HepG2 (cell line): Measurements from ENCODE around the gene KRTAP3-1. TPM values are rescaled to one million over a fixed set of nuclear protein-coding genes. Genes with fewer than 3 reads are reported as not detected.

Source experiments
- ARID2 ChIP-seq: sonication (generic); formaldehyde crosslinking; IDR thresholded peaks from 2 replicates; pipeline ENCODE4 v1.8.1; 2022; ENCODE audit warnings: mild to moderate bottlenecking, missing genetic modification reagents, borderline replicate concordance
- ATF7-NPFF ChIP-seq: sonication (generic); formaldehyde crosslinking; IDR thresholded peaks from 2 replicates; pipeline ENCODE4 v1.8.1; 2023; ENCODE audit warnings: mild to moderate bottlenecking, low read depth, missing genetic modification reagents, moderate library complexity
- GATAD2A ChIP-seq: IDR thresholded peaks from 2 replicates; pipeline ENCODE4 v1.6.1; 2016
- GPN1 ChIP-seq: sonication (generic); formaldehyde crosslinking; IDR thresholded peaks from 2 replicates; pipeline ENCODE4 v1.5.1; 2020; ENCODE audit warnings: missing genetic modification reagents, borderline replicate concordance
- HDAC1 ChIP-seq: sonication (generic); formaldehyde crosslinking; IDR thresholded peaks from 2 replicates; pipeline ENCODE4 v1.5.1; 2020; ENCODE audit warnings: mild to moderate bottlenecking, missing genetic modification reagents
- HHEX ChIP-seq: IDR thresholded peaks from 2 replicates; pipeline ENCODE4 v1.6.1; 2016; ENCODE audit warnings: control low read depth
- HOXA7 ChIP-seq: sonication (generic); formaldehyde crosslinking; IDR thresholded peaks from 2 replicates; pipeline ENCODE4 v1.8.1; 2022; ENCODE audit warnings: mild to moderate bottlenecking, missing genetic modification reagents, moderate library complexity
- KMT2A ChIP-seq: sonication (generic); formaldehyde crosslinking; IDR thresholded peaks from 2 replicates; pipeline ENCODE4 v1.4.0; 2020; ENCODE audit warnings: missing genetic modification reagents
- MED13 ChIP-seq: sonication (generic); formaldehyde crosslinking; IDR thresholded peaks from 2 replicates; pipeline ENCODE4 v1.5.0; 2020; ENCODE audit warnings: missing genetic modification reagents
- NONO ChIP-seq, 2 experiments: fragments of 450-650 bp in 1 of 2; sonication (generic) in 1 of 2; formaldehyde crosslinking in 1 of 2; IDR thresholded peaks in 1 of 2; conservative IDR thresholded peaks in 1 of 2; 2 replicates each; pipeline versions ENCODE4 v1.6.1 to v1.8.0; 2017 to 2022; ENCODE audit warnings: mild to moderate bottlenecking in 1 of 2, missing genetic modification reagents in 1 of 2, moderate library complexity in 1 of 2
- ONECUT2 ChIP-seq: sonication (generic); formaldehyde crosslinking; IDR thresholded peaks from 2 replicates; pipeline ENCODE4 v1.4.0; 2020; ENCODE audit warnings: missing genetic modification reagents
- PHB2 ChIP-seq: fragments of 450-650 bp; IDR thresholded peaks from 2 replicates; pipeline ENCODE4 v1.6.1; 2018; ENCODE audit not compliant: partially characterized antibody
- SMAD3 ChIP-seq: sonication (generic); formaldehyde crosslinking; IDR thresholded peaks from 2 replicates; pipeline ENCODE4 v1.4.0; 2020; ENCODE audit warnings: missing genetic modification reagents
- SUZ12 ChIP-seq: fragments of 150-350 bp; IDR thresholded peaks from 2 replicates; pipeline ENCODE4 v1.6.1; 2014; ENCODE audit warnings: low read depth, low read length
- TEAD2 ChIP-seq: sonication (generic); formaldehyde crosslinking; IDR thresholded peaks from 2 replicates; pipeline ENCODE4 v1.9.0; 2021; ENCODE audit warnings: missing genetic modification reagents
- TIGD3 ChIP-seq: sonication (generic); formaldehyde crosslinking; IDR thresholded peaks from 2 replicates; pipeline ENCODE4 v1.5.1; 2020; ENCODE audit warnings: mild to moderate bottlenecking, missing genetic modification reagents, borderline replicate concordance
- ZMYM3 ChIP-seq: sonication (generic); formaldehyde crosslinking; IDR thresholded peaks from 2 replicates; pipeline ENCODE4 v1.5.1; 2020; ENCODE audit warnings: mild to moderate bottlenecking, missing genetic modification reagents
- ZNF281 ChIP-seq: sonication (generic); formaldehyde crosslinking; IDR thresholded peaks from 2 replicates; pipeline ENCODE4 v1.4.0; 2020; ENCODE audit warnings: missing genetic modification reagents, borderline replicate concordance
- ZNF329 ChIP-seq: sonication (generic); formaldehyde crosslinking; IDR thresholded peaks from 2 replicates; pipeline ENCODE4 v1.9.0; 2021; ENCODE audit warnings: low read depth, mild to moderate bottlenecking, missing genetic modification reagents
- ZNF703 ChIP-seq: sonication (generic); formaldehyde crosslinking; IDR thresholded peaks from 2 replicates; pipeline ENCODE4 v1.5.1; 2020; ENCODE audit warnings: missing genetic modification reagents, mild to moderate bottlenecking, moderate library complexity, borderline replicate concordance
- ZNF713 ChIP-seq: sonication (generic); formaldehyde crosslinking; IDR thresholded peaks from 2 replicates; pipeline ENCODE4 v1.4.0; 2020; ENCODE audit warnings: mild to moderate bottlenecking, missing genetic modification reagents
- ZSCAN31 ChIP-seq: sonication (generic); formaldehyde crosslinking; IDR thresholded peaks from 2 replicates; pipeline ENCODE4 v1.5.0; 2020; ENCODE audit warnings: low read depth, mild to moderate bottlenecking, missing genetic modification reagents
- polyA plus RNA-seq, 8 experiments: library from polyadenylated mRNA; depleted of rRNA in 3 of 8; stranded (reverse) in 7 of 8; unstranded in 1 of 8; fragments of >200 nt; fragmentation: Illumina TruSeq in 4 of 8; extraction: Trizol in 4 of 8; gene quantifications; 2 replicates each; pipeline versions ENCODE4 v1.2.1 to v1.2.3, GENCODE V29; 2011 to 2016; ENCODE audit warnings: low read depth in 4 of 8, missing spikeins in 1 of 8, mixed read lengths in 1 of 8; ENCODE audit not compliant: insufficient read depth in 1 of 8
- total RNA-seq, 5 experiments: library from RNA; depleted of rRNA; stranded (reverse); fragments of >200 nt; fragmentation: Illumina TruSeq; extraction: Trizol; gene quantifications; 2 replicates each; pipeline ENCODE4 v1.2.3, GENCODE V29; 2016; ENCODE audit warnings: low read depth in 1 of 5
- TF ChIP-seq, protein P1 (sequence below): sonication (generic); formaldehyde crosslinking; IDR thresholded peaks from 2 replicates; pipeline ENCODE4 v1.8.1; 2023; ENCODE audit warnings: mild to moderate bottlenecking, missing genetic modification reagents
- TF ChIP-seq, protein P2 (sequence below): sonication (generic); formaldehyde crosslinking; IDR thresholded peaks from 2 replicates; pipeline ENCODE4 v1.5.0; 2020; ENCODE audit warnings: mild to moderate bottlenecking, missing genetic modification reagents

KRTAP3-1 gene
- total and polyA plus RNA-seq, 2 of the 13 experiments (the other 11 are each of a cell fraction or from before 2014, with no cell fraction given), result 0.29 to 3.7 TPM

DNA sequence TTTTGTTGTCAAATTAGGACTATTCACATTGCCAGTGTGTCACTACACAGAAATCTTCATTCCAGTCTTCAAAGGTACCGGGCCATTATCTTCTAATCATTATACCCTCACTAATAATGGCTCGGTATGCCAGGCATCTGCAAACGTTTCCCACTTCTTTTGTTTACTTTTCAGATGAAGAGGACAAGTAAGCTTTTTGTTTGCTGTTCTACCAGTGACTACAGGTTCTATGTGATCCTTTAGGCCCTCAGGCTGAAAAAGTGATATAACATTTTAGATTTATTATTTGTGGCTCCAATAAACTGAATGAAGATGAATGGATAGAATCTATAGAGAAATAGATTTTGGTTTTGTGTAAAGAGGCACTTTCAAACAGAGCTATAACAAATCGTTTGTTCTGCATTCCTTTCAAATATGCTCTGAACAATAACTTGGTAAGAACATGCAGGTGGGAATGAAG lies 403 bp upstream of the KRTAP3-1 start (continued):
- TF ChIP-seq ONECUT2 (CRISPR knock-in tag), result peak; percentile 32; the same call in 1 of the 2 replicates
- no peak for TF ChIP-seq TEAD2 (CRISPR knock-in tag)
- TF ChIP-seq GPN1, result no peak
- TF ChIP-seq, protein P1, sequence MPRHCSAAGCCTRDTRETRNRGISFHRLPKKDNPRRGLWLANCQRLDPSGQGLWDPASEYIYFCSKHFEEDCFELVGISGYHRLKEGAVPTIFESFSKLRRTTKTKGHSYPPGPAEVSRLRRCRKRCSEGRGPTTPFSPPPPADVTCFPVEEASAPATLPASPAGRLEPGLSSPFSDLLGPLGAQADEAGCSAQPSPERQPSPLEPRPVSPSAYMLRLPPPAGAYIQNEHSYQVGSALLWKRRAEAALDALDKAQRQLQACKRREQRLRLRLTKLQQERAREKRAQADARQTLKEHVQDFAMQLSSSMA (CRISPR knock-in tag), result no peak
- no peak for TF ChIP-seq KMT2A (CRISPR knock-in tag)
- TF ChIP-seq ATF7-NPFF, result no peak
- TF ChIP-seq HHEX (CRISPR knock-in tag), result peak; percentile 91
- TF ChIP-seq HDAC1 (CRISPR knock-in tag), result peak; percentile 56; the same call in 1 of the 2 replicates
- peak; percentile 78; the same call in 1 of the 2 replicates for TF ChIP-seq MED13 (CRISPR knock-in tag)
- no peak for TF ChIP-seq ZSCAN31 (CRISPR knock-in tag)
- no peak for TF ChIP-seq ZMYM3 (CRISPR knock-in tag)
- TF ChIP-seq GATAD2A, result peak; percentile 93
- TF ChIP-seq NONO (IDR thresholded peaks at IDR 0.05), result no peak
- 0 out of 2 replicates have a peak, but pooled peaks have one; percentile 12 for TF ChIP-seq NONO (CRISPR knock-in tag; conservative IDR thresholded peaks at IDR 0.05)
- TF ChIP-seq HOXA7 (CRISPR knock-in tag), result no peak
- no peak for TF ChIP-seq TIGD3 (CRISPR knock-in tag)
- TF ChIP-seq ZNF329 (CRISPR knock-in tag), result no peak
- peak; percentile 88 for TF ChIP-seq SMAD3 (CRISPR knock-in tag)
- TF ChIP-seq, protein P2, sequence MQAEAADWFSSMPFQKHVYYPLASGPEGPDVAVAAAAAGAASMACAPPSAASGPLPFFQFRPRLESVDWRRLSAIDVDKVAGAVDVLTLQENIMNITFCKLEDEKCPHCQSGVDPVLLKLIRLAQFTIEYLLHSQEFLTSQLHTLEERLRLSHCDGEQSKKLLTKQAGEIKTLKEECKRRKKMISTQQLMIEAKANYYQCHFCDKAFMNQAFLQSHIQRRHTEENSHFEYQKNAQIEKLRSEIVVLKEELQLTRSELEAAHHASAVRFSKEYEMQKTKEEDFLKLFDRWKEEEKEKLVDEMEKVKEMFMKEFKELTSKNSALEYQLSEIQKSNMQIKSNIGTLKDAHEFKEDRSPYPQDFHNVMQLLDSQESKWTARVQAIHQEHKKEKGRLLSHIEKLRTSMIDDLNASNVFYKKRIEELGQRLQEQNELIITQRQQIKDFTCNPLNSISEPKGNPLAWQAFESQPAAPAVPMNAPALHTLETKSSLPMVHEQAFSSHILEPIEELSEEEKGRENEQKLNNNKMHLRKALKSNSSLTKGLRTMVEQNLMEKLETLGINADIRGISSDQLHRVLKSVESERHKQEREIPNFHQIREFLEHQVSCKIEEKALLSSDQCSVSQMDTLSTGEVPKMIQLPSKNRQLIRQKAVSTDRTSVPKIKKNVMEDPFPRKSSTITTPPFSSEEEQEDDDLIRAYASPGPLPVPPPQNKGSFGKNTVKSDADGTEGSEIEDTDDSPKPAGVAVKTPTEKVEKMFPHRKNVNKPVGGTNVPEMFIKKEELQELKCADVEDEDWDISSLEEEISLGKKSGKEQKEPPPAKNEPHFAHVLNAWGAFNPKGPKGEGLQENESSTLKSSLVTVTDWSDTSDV (CRISPR knock-in tag), result no peak
- no peak; the same call in 1 of the 2 replicates for TF ChIP-seq ZNF703 (CRISPR knock-in tag)
- no peak for TF ChIP-seq SUZ12
- no peak for TF ChIP-seq ARID2
- no peak for TF ChIP-seq ZNF713 (CRISPR knock-in tag)
- no peak for TF ChIP-seq ZNF281 (CRISPR knock-in tag)
- TF ChIP-seq PHB2, result no peak
